Measurements from ENCODE around the gene SLC2A13. TPM values are rescaled to one million over a fixed set of nuclear protein-coding genes. Genes with fewer than 3 reads are reported as not detected.
A peak's percentile ranks its signal among the peaks of the same experiment; 100 is the strongest.
"Not testable (repeated sequence)": the region's sequence is repeated elsewhere in the genome, so short reads cannot be mapped to it uniquely, and the experiment has no call there.

Gene SLC2A13
- total RNA-seq, 1 donor from 2014 or later: 15.8 TPM

- Mint-ChIP-seq H3K4me1 (ENCODE audit: unreplicated experiment) (no peaks in the 10 kb centered on the region), H3K9me3 (ENCODE audit: unreplicated experiment) (no peaks in the 10 kb centered on the region), H3K27me3 (ENCODE audit: unreplicated experiment) (no peaks in the 10 kb centered on the region), H3K27ac (ENCODE audit: unreplicated experiment) (no peak overlapping the region), H3K36me3 (ENCODE audit: low read depth, unreplicated experiment) (no peaks in the 10 kb centered on the region), H3K4me3 (ENCODE audit: unreplicated experiment) (no peak overlapping the region)
- TF ChIP-seq, protein P1, sequence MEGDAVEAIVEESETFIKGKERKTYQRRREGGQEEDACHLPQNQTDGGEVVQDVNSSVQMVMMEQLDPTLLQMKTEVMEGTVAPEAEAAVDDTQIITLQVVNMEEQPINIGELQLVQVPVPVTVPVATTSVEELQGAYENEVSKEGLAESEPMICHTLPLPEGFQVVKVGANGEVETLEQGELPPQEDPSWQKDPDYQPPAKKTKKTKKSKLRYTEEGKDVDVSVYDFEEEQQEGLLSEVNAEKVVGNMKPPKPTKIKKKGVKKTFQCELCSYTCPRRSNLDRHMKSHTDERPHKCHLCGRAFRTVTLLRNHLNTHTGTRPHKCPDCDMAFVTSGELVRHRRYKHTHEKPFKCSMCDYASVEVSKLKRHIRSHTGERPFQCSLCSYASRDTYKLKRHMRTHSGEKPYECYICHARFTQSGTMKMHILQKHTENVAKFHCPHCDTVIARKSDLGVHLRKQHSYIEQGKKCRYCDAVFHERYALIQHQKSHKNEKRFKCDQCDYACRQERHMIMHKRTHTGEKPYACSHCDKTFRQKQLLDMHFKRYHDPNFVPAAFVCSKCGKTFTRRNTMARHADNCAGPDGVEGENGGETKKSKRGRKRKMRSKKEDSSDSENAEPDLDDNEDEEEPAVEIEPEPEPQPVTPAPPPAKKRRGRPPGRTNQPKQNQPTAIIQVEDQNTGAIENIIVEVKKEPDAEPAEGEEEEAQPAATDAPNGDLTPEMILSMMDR (IDR thresholded peaks at IDR 0.05; ENCODE audit: unreplicated experiment): no peak
- DNase-seq (ENCODE audit: low spot score): no peak
Measured at GRCh38 chr12:39792938-39793337, 312.9 kb downstream of the SLC2A13 start.

DNA sequence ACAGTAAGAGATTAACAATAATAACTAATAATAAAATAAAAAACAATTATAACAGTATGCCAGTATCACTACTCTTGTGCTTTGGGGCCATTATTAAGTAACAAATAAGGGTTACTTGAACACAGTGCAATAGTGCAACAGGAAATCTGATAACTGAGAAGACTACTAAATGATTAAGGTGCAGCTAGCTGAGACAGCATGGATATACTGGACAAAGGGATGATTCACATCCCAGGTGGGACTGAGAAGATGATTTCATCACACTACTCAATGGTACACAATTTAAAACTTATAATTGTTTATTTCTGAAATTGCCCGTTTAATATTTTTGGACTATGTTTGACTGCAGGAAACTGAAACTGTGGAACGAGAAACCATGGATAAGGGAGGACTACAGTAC, 317.6 kb downstream of the SLC2A13 start:
- H3K27me3 Mint-ChIP-seq (ENCODE audit: unreplicated experiment): peaks cover 1% of the 10 kb centered on the region
- H3K4me3 Mint-ChIP-seq (ENCODE audit: unreplicated experiment): no peak overlapping the region
- TF ChIP-seq, protein P1 (IDR thresholded peaks at IDR 0.05; ENCODE audit: unreplicated experiment): no peak
- no peak for DNase-seq (ENCODE audit: low spot score)
- no peak overlapping the region for H3K27ac Mint-ChIP-seq (ENCODE audit: unreplicated experiment)
- H3K4me1 Mint-ChIP-seq (ENCODE audit: unreplicated experiment): no peaks in the 10 kb centered on the region
- H3K36me3 Mint-ChIP-seq (ENCODE audit: low read depth, unreplicated experiment): peaks cover 9% of the 10 kb centered on the region
- H3K9me3 Mint-ChIP-seq (ENCODE audit: unreplicated experiment): no peaks in the 10 kb centered on the region

GRCh38 chr12:39785814-39786213, 320.1 kb downstream of the SLC2A13 start:
- not testable (repeated sequence) for H3K27me3 Mint-ChIP-seq (ENCODE audit: unreplicated experiment); H3K27ac Mint-ChIP-seq (ENCODE audit: unreplicated experiment); H3K4me3 Mint-ChIP-seq (ENCODE audit: unreplicated experiment)

DNA sequence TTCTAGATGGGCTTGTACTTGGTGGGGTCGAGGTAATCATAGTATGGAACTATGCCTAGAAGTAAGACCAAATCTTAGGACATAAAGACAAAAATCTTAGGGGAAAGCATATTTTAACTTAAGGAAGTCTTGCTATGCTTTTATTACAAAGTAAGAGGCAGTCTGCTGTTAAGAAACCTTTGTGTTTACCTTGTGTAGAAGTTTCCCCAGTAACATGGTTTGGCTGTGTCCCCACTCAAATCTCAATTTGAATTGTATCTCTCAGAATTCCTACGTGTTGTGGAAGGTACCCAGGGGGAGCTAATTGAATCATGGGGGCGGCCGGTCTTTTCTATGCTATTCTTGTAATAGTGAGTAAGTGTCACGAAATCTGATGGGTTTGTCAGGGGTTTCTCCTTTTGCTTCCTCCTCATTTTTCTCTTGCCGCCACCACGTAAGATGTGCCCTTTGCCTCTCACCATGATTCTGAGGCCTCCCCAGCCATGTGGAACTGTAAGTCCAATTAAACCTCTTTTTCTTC, 323.8 kb downstream of the SLC2A13 start:
- Mint-ChIP-seq H3K27ac (ENCODE audit: unreplicated experiment) (no peak overlapping the region), H3K36me3 (ENCODE audit: low read depth, unreplicated experiment) (peaks cover 9% of the 10 kb centered on the region), H3K9me3 (ENCODE audit: unreplicated experiment) (no peaks in the 10 kb centered on the region), H3K4me1 (ENCODE audit: unreplicated experiment) (no peaks in the 10 kb centered on the region), H3K4me3 (ENCODE audit: unreplicated experiment) (peak overlapping the region; percentile 3), H3K27me3 (ENCODE audit: unreplicated experiment) (peaks cover 1% of the 10 kb centered on the region)
- DNase-seq (ENCODE audit: low spot score): no peak
- TF ChIP-seq, protein P1 (IDR thresholded peaks at IDR 0.05; ENCODE audit: unreplicated experiment): no peak

More at GRCh38 chr12:39785814-39786213, 320.1 kb downstream of the SLC2A13 start:
- not testable (repeated sequence) for H3K36me3 Mint-ChIP-seq (ENCODE audit: low read depth, unreplicated experiment); H3K9me3 Mint-ChIP-seq (ENCODE audit: unreplicated experiment); H3K4me1 Mint-ChIP-seq (ENCODE audit: unreplicated experiment); DNase-seq (ENCODE audit: low spot score)

DNA sequence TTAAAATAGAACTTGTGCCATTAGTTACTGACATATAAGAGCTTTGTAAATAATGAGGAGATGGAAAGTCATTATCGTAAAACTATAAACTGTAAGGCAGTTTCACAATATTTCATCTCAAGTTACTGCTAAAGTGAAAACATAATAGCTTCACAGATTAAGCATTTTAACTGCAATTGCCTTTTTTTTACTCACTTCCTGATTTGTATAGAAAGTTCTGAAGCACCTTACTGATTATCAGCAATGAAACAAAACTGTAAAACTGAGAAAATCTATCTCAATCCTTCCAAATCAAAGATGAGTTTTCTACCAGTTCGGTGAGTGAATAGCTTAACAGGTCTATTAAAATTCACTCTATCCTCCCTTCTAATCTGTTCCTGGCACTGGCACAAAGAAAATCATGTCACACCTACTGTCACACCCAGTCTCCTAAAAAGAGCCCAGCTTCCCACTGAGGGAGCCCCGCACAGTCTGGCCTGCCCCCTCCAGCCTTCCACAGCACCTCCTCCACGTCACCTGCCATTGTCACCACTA, 324.9 kb downstream of the SLC2A13 start:
- Mint-ChIP-seq H3K4me1 (ENCODE audit: unreplicated experiment) (no peaks in the 10 kb centered on the region), H3K9me3 (ENCODE audit: unreplicated experiment) (no peaks in the 10 kb centered on the region), H3K27ac (ENCODE audit: unreplicated experiment) (no peak overlapping the region), H3K4me3 (ENCODE audit: unreplicated experiment) (no peak overlapping the region), H3K27me3 (ENCODE audit: unreplicated experiment) (no peaks in the 10 kb centered on the region), H3K36me3 (ENCODE audit: low read depth, unreplicated experiment) (peaks cover 4% of the 10 kb centered on the region)
- TF ChIP-seq, protein P1 (IDR thresholded peaks at IDR 0.05; ENCODE audit: unreplicated experiment): no peak
- no peak for DNase-seq (ENCODE audit: low spot score)

All from endothelial cell (in vitro differentiated cells).